Kidney (tissue), 22 donors: ENCODE measurements around the gene ZNF610. TPM values are rescaled to one million over a fixed set of nuclear protein-coding genes. Genes with fewer than 3 reads are reported as not detected.
"Not testable (repeated sequence)": the region's sequence is repeated elsewhere in the genome, so short reads cannot be mapped to it uniquely, and the experiment has no call there.

Experiments used
- DNase-seq, 5 donors: peaks; one replicate each; pipeline ENCODE4 v3.0.0-alpha.2; 2013 to 2020
- FAIRE-seq: peaks from 2 replicates; lab custom pipeline; 2012; peaks lifted over from hg19 to GRCh38; lab: Jason Lieb, UNC
- H3K27ac ChIP-seq, 2 donors: one replicate each; pipeline ENCODE4 v1.7.0; 2013; ENCODE audit warnings: low read depth in 2 of 2, low read length in 2 of 2, inconsistent platforms in 1 of 2
- H3K27me3 ChIP-seq: one replicate; pipeline ENCODE4 v1.7.1; 2013; ENCODE audit warnings: low read length, inconsistent platforms; ENCODE audit not compliant: control insufficient read depth, insufficient read depth
- H3K36me3 ChIP-seq, 3 donors: one replicate each; pipeline versions ENCODE4 v1.7.0 to v1.7.1; 2013; ENCODE audit warnings: low read length in 3 of 3, control low read depth in 1 of 3, inconsistent platforms in 1 of 3; ENCODE audit not compliant: insufficient read depth in 3 of 3, control insufficient read depth in 2 of 3
- H3K4me1 ChIP-seq, 3 donors: one replicate each; pipeline versions ENCODE4 v1.7.0 to v1.7.1; 2013; ENCODE audit warnings: low read length in 3 of 3, inconsistent platforms in 1 of 3, low read depth in 1 of 3; ENCODE audit not compliant: control insufficient read depth in 2 of 3, insufficient read depth in 2 of 3
- H3K4me3 ChIP-seq, 3 donors: one replicate each; pipeline versions ENCODE4 v1.7.0 to v1.8.1; 2013; ENCODE audit warnings: low read length in 3 of 3, control low read depth in 1 of 3, inconsistent platforms in 1 of 3
- H3K9ac ChIP-seq, 3 donors: one replicate each; pipeline versions ENCODE4 v1.7.0 to v1.7.1; 2013; ENCODE audit warnings: low read length in 3 of 3, control low read depth in 1 of 3, inconsistent platforms in 1 of 3
- H3K9me3 ChIP-seq, 3 donors: one replicate each; pipeline versions ENCODE4 v1.7.0 to v1.7.1; 2013; ENCODE audit warnings: low read length in 3 of 3, control low read depth in 1 of 3, inconsistent platforms in 1 of 3; ENCODE audit not compliant: control insufficient read depth in 2 of 3, insufficient read depth in 1 of 3
- CTCF ChIP-seq: IDR thresholded peaks from 3 replicates; pipeline ENCODE4 v1.5.1; 2012; ENCODE audit warnings: mild to moderate bottlenecking, moderate library complexity, borderline replicate concordance; ENCODE audit not compliant: insufficient read depth; ENCODE audit errors: extremely low read depth
- intact Hi-C: fragments of 100-400 bp; cut with DNase I; formaldehyde crosslinking; loops from one replicate; pipeline ENCODE4 v1.11.1; 2022
- long read RNA-seq, 10 donors: library from polyadenylated mRNA in 1 of 10; unstranded in 1 of 10; transcript quantifications; one replicate each; pipeline ENCODE4 v2.0.0 and lab custom pipeline, GENCODE V29; 2021 to 2026
- polyA plus RNA-seq: library from polyadenylated mRNA; stranded (reverse); fragments of 350-450 nt; fragmentation: Illumina TruSeq; extraction: RNeasy Lipid Tissue Mini Kit (QIAGEN cat#74804); gene quantifications from one replicate; pipeline ENCODE4 v1.2.3, GENCODE V29; 2014; ENCODE audit warnings: low read depth, low replicate concordance; ENCODE audit not compliant: insufficient read depth
- total RNA-seq: library from RNA; stranded (reverse); fragmentation: NEBNext Ultra II Directional; extraction: Animal tissue kit (Norgen Biotek cat#: 25700); gene quantifications from one replicate; pipeline ENCODE4 v1.2.1, GENCODE V29; 2021
- donor health status: control.
- donor health status: control.
- donor health status: control.
- donor health status: control.
- donor health status: control.
- donor health status: DM: yes; HTN: yes; CAD: no.
- donor health status: Normal renal cell carcinoma (clear cell type).

The ZNF610 gene
- total RNA-seq (4.9 TPM), polyA plus RNA-seq (4.2 TPM)
- long read RNA-seq, donor 1 = 0 reads
- long read RNA-seq, donor 2, partial matches to known transcripts = 0 of 2 reads
- long read RNA-seq, donor 2, other reads (novel, unspliced or antisense) = 0 of 2 reads
- long read RNA-seq, donor 3, partial matches to known transcripts = 0 of 1 reads
- long read RNA-seq, donor 3, other reads (novel, unspliced or antisense) = 0 of 1 reads
- long read RNA-seq, donor 4, partial matches to known transcripts = 0 of 2 reads
- long read RNA-seq, donor 4, other reads (novel, unspliced or antisense) = 0 of 2 reads
- long read RNA-seq, donor 5 = 0 reads
- long read RNA-seq, donor 6, partial matches to known transcripts = 0 of 2 reads
- long read RNA-seq, donor 6, other reads (novel, unspliced or antisense) = 0 of 2 reads
- long read RNA-seq, donor 7, partial matches to known transcripts = 0 of 1 reads
- long read RNA-seq, donor 7, other reads (novel, unspliced or antisense) = 0 of 1 reads
- long read RNA-seq, donor 8, partial matches to known transcripts = 0 of 3 reads
- long read RNA-seq, donor 8, other reads (novel, unspliced or antisense) = 0 of 3 reads
- long read RNA-seq, donor 9, partial matches to known transcripts = 0 of 4 reads
- long read RNA-seq, donor 9, other reads (novel, unspliced or antisense) = 0 of 4 reads
- long read RNA-seq, donor 10, partial matches to known transcripts = 0 of 3 reads
- long read RNA-seq, donor 10, other reads (novel, unspliced or antisense) = 0 of 3 reads

DNA sequence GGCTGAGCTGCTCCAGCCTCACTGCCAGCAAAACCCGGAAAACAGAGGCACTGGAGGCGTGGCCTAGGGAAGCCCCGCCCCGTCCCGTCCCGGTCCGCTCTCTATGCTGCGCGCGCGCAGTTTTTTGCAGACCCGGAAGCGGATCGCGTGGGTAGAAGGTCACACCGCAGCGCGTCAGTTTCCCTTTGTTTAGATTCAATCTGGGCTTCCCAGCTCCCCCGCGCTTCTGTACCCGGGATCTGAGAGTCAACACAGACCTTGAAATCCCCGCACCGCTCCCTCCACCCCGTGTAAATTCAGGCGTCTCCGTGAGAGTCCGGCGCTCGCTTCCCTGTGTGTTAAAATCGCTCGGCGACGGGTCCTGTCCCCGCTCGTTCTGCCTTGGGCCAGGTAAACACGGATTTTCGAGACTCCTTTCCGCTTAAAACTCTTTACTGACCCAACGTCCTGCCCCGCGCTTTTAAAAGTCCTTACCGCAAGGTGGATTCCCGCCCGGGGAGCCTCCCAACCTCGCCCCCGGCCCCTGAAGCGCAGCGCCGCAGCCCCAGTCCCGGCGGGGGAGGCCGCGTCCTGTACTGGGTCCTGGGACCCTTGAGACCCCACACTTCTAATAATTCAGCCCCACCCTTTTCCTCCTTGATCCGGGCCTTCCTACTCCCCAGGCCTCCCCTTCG lies at the start of gene ZNF610:
Gene ZNF610 (plus strand): TSS at position 127 of the 674 bp plus-strand sequence. CDS start 12,930 bp downstream, outside the sequence.
- H3K27ac ChIP-seq = peak within 1 kb of the TSS; percentile 68 to 76
- H3K9ac ChIP-seq = peak within 1 kb of the TSS; percentile 72 to 86 (median 85)
- peaks cover 0 to 2% (median 0%) of the 10 kb centered on the region in 3 donors for H3K4me1 ChIP-seq
- peak within 1 kb of the TSS; percentile 80 to 89 (median 86) for H3K4me3 ChIP-seq
- peak; percentile 94 to 97 (median 96) for DNase-seq
- H3K27me3 ChIP-seq = no peaks in the 10 kb centered on the region
- H3K36me3 ChIP-seq = peaks cover 0 to 4% (median 0%) of the 10 kb centered on the region in 3 donors
- intact Hi-C loops = no loop called here
- TF ChIP-seq CTCF = no peak
- H3K9me3 ChIP-seq = peaks cover 0 to 23% (median 11%) of the 10 kb centered on the region in 3 donors
- FAIRE-seq = no peak

DNA sequence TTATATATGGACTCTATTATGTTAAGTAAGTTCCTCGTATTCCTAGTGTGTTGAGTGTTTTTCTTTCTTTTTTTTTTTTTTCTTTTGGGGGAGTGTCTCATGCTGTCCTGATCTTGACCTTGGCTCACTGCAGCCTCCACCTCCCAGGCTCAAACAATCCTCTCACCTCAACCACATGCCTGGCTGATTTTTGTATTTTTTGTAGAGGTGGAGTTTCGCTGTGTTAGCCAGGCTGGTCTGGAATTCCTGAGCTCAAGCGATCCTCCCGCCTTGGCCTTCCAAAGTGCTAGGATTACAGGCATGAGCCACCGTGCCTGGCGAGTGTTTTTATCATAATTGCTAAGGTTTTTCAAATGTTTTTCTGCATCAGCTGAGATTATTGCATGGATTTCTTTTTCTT lies 49.8 kb upstream of the ZNF610 start:
- H3K4me3 ChIP-seq = no peak overlapping the region
- no peak overlapping the region for H3K27ac ChIP-seq
- H3K9me3 ChIP-seq = no peaks in the 10 kb centered on the region
- no peak overlapping the region for H3K9ac ChIP-seq
- FAIRE-seq (no peak), DNase-seq (no peak)
- no peaks in the 10 kb centered on the region for H3K4me1 ChIP-seq
- no peaks in the 10 kb centered on the region for H3K27me3 ChIP-seq
- intact Hi-C loops = no loop called here
- no peak for TF ChIP-seq CTCF
- H3K36me3 ChIP-seq = peaks cover 9 to 34% (median 28%) of the 10 kb centered on the region in 3 donors

DNA sequence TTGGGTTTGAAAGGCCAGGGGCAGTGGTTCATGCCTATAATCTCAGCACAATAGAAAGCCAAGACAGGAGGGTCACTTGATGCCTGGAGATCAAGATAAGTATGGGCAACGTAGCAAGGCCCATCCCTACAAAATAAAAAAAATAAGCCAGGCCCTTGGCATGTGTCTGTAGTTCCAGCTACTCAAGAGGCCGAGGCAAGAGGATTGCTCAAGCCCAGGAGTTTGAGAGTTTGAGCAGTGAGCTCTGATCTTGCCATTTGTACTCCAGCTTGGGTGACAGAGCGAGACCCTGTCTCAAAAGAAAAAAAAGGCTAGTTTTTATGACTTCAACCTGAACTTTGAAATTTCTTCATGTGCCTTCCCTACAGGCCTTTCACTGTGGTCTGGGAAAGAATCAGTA lies 44.3 kb upstream of the ZNF610 start:
- Histone ChIP-seq H3K36me3 (peaks cover 6 to 14% (median 12%) of the 10 kb centered on the region in 3 donors), H3K9me3 (no peaks in the 10 kb centered on the region), H3K9ac (no peak overlapping the region), H3K27ac (no peak overlapping the region), H3K4me1 (peaks cover 0 to 3% (median 0%) of the 10 kb centered on the region in 3 donors), H3K4me3 (no peak overlapping the region), H3K27me3 (no peaks in the 10 kb centered on the region)
- no peak for DNase-seq
- TF ChIP-seq CTCF = no peak
- intact Hi-C loops = no loop called here
- no peak for FAIRE-seq

DNA sequence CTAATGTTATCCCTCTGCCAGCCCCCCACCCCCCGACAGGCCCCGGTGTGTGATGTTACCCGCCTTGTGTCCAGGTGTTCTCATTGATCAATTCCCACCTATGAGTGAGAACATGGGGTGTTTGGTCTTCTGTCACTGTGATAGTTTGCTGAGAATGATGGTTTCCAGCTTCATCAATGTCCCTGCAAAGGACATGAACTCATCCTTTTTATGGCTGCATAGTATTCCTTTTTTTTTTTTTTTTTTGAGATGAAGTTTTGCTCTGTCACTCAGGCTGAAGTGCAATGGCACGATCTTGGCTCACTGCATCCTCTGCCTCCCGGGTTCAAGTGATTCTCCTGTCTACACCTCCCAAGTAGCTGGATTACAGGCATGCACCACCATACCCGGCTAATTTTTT lies 43.1 kb upstream of the ZNF610 start:
- not testable (repeated sequence) for DNase-seq, FAIRE-seq

More for the DNA sequence above, 43.1 kb upstream of the ZNF610 start:
- H3K9ac ChIP-seq, intact Hi-C loops, H3K27me3 ChIP-seq, H3K9me3 ChIP-seq, H3K27ac ChIP-seq, H3K4me1 ChIP-seq, H3K4me3 ChIP-seq: not testable (repeated sequence)
- H3K36me3 ChIP-seq = peaks cover 6 to 14% (median 12%) of the 10 kb centered on the region in 3 donors
